ENCODE results near the gene LATS2. TPM values are rescaled to one million over a fixed set of nuclear protein-coding genes. Genes with fewer than 3 reads are reported as not detected.

LATS2 gene
- total RNA-seq, 1 donor = 24.2 TPM

GRCh38 chr13:21069561-21070004, 8.2 kb upstream of the LATS2 start:
- Histone ChIP-seq H3K4me2 (ENCODE audit: insufficient read depth, low read length) (peak overlapping the region; percentile 64), H3K27ac (ENCODE audit: low read depth, low read length) (peak overlapping the region; percentile 83), H3K4me3 (ENCODE audit: insufficient read depth, low read length) (no peak overlapping the region), H3K4me1 (ENCODE audit: insufficient read depth, low read length) (peaks cover 29% of the 10 kb centered on the region), H3K9me3 (ENCODE audit: low read depth, low read length) (no peaks in the 10 kb centered on the region), H3K36me3 (ENCODE audit: insufficient read depth, low read length) (no peaks in the 10 kb centered on the region), H4K20me1 (ENCODE audit: insufficient read depth, low read length) (no peaks in the 10 kb centered on the region), H3K27me3 (ENCODE audit: insufficient read depth, low read length) (no peaks in the 10 kb centered on the region), H2AFZ (ENCODE audit: low read length) (no peak overlapping the region), H3K79me2 (ENCODE audit: insufficient read depth, low read length) (no peaks in the 10 kb centered on the region)
- no peak for TF ChIP-seq CTCF (IDR thresholded peaks at IDR 0.05; ENCODE audit: extremely low read depth, low read depth, low read length)
- DNase-seq (ENCODE audit: insufficient read length, low spot score, missing footprints) = peak; percentile 93

GRCh38 chr13:21067848-21068247, 6.5 kb upstream of the LATS2 start:
- no peak for TF ChIP-seq CTCF (IDR thresholded peaks at IDR 0.05; ENCODE audit: extremely low read depth, low read depth, low read length)
- Histone ChIP-seq H3K4me1 (ENCODE audit: insufficient read depth, low read length) (peaks cover 27% of the 10 kb centered on the region), H3K4me2 (ENCODE audit: insufficient read depth, low read length) (no peak overlapping the region), H4K20me1 (ENCODE audit: insufficient read depth, low read length) (no peaks in the 10 kb centered on the region), H3K36me3 (ENCODE audit: insufficient read depth, low read length) (no peaks in the 10 kb centered on the region), H2AFZ (ENCODE audit: low read length) (no peak overlapping the region), H3K4me3 (ENCODE audit: insufficient read depth, low read length) (no peak overlapping the region), H3K27me3 (ENCODE audit: insufficient read depth, low read length) (no peaks in the 10 kb centered on the region), H3K27ac (ENCODE audit: low read depth, low read length) (no peak overlapping the region), H3K79me2 (ENCODE audit: insufficient read depth, low read length) (no peaks in the 10 kb centered on the region), H3K9me3 (ENCODE audit: low read depth, low read length) (no peaks in the 10 kb centered on the region)
- no peak for DNase-seq (ENCODE audit: insufficient read length, low spot score, missing footprints)

GRCh38 chr13:21066946-21067345, 5.6 kb upstream of the LATS2 start:
- no peak overlapping the region for H2AFZ ChIP-seq (ENCODE audit: low read length)
- no peak overlapping the region for H3K4me2 ChIP-seq (ENCODE audit: insufficient read depth, low read length)
- H3K27ac ChIP-seq (ENCODE audit: low read depth, low read length) = no peak overlapping the region
- H3K4me3 ChIP-seq (ENCODE audit: insufficient read depth, low read length) = no peak overlapping the region
- no peaks in the 10 kb centered on the region for H3K36me3 ChIP-seq (ENCODE audit: insufficient read depth, low read length)
- no peak for TF ChIP-seq CTCF (IDR thresholded peaks at IDR 0.05; ENCODE audit: extremely low read depth, low read depth, low read length)
- peaks cover 27% of the 10 kb centered on the region for H3K4me1 ChIP-seq (ENCODE audit: insufficient read depth, low read length)
- no peaks in the 10 kb centered on the region for H3K9me3 ChIP-seq (ENCODE audit: low read depth, low read length)
- H4K20me1 ChIP-seq (ENCODE audit: insufficient read depth, low read length) = no peaks in the 10 kb centered on the region
- no peaks in the 10 kb centered on the region for H3K79me2 ChIP-seq (ENCODE audit: insufficient read depth, low read length)
- no peak for DNase-seq (ENCODE audit: insufficient read length, low spot score, missing footprints)
- H3K27me3 ChIP-seq (ENCODE audit: insufficient read depth, low read length) = no peaks in the 10 kb centered on the region

GRCh38 chr13:21065686-21066085, 4.3 kb upstream of the LATS2 start:
- TF ChIP-seq CTCF (IDR thresholded peaks at IDR 0.05; ENCODE audit: extremely low read depth, low read depth, low read length) = no peak
- Histone ChIP-seq H2AFZ (ENCODE audit: low read length) (peak overlapping the region; percentile 70), H3K4me3 (ENCODE audit: insufficient read depth, low read length) (no peak overlapping the region), H3K79me2 (ENCODE audit: insufficient read depth, low read length) (peaks cover 2% of the 10 kb centered on the region), H3K36me3 (ENCODE audit: insufficient read depth, low read length) (no peaks in the 10 kb centered on the region), H3K9me3 (ENCODE audit: low read depth, low read length) (no peaks in the 10 kb centered on the region), H3K4me2 (ENCODE audit: insufficient read depth, low read length) (no peak overlapping the region), H4K20me1 (ENCODE audit: insufficient read depth, low read length) (no peaks in the 10 kb centered on the region), H3K27ac (ENCODE audit: low read depth, low read length) (no peak overlapping the region), H3K27me3 (ENCODE audit: insufficient read depth, low read length) (no peaks in the 10 kb centered on the region), H3K4me1 (ENCODE audit: insufficient read depth, low read length) (peaks cover 20% of the 10 kb centered on the region)
- DNase-seq (ENCODE audit: insufficient read length, low spot score, missing footprints) = no peak
